SK-N-SH treated with all-trans-retinoic acid at 6 μM for 48 hours (cell line): Measurements from ENCODE around the gene OTUD5.

ENCODE experiments used
- ATAC-seq: fragments of 200-7000 bp; cut with Tn5 transposase; 3 replicates; pipeline ENCODE4 v1.9.1; 2020; ENCODE audit warnings: mild to moderate bottlenecking, moderate library complexity
- ARNTL ChIP-seq: fragments of 450-650 bp; formaldehyde crosslinking; IDR thresholded peaks from 2 replicates; pipeline ENCODE4 v1.5.0; 2020; ENCODE audit warnings: low read depth, mild to moderate bottlenecking, moderate library complexity, borderline replicate concordance
- CSDC2 ChIP-seq: fragments of 250-450 bp; sonication (Bioruptor Pico); IDR thresholded peaks from 2 replicates; pipeline ENCODE4 v1.5.0; 2020; ENCODE audit warnings: mild to moderate bottlenecking, moderate library complexity
- ESRRG ChIP-seq: fragments of 250-450 bp; sonication (Bioruptor Pico); IDR thresholded peaks from 2 replicates; pipeline ENCODE4 v1.6.1; 2021; ENCODE audit warnings: mild to moderate bottlenecking
- GLIS3 ChIP-seq: fragments of 250-450 bp; sonication (Bioruptor Pico); IDR thresholded peaks from 2 replicates; pipeline ENCODE4 v1.5.0; 2020; ENCODE audit warnings: mild to moderate bottlenecking, moderate library complexity
- ISL1 ChIP-seq: fragments of 250-450 bp; sonication (Bioruptor Pico); IDR thresholded peaks from 2 replicates; pipeline ENCODE4 v2.1.2; 2022; ENCODE audit warnings: mild to moderate bottlenecking, moderate library complexity
- OSR1 ChIP-seq: fragments of 250-450 bp; sonication (Bioruptor Pico); IDR thresholded peaks from 2 replicates; pipeline ENCODE4 v1.8.0; 2022; ENCODE audit warnings: moderate library complexity, mild to moderate bottlenecking, inconsistent platforms
- PPARA ChIP-seq: fragments of 250-450 bp; sonication (Bioruptor Pico); IDR thresholded peaks from 2 replicates; pipeline ENCODE4 v1.5.0; 2020; ENCODE audit warnings: mild to moderate bottlenecking, borderline replicate concordance
- RARB ChIP-seq: fragments of 250-450 bp; sonication (Bioruptor Pico); IDR thresholded peaks from 2 replicates; pipeline ENCODE4 v1.8.0; 2021; ENCODE audit warnings: mild to moderate bottlenecking, moderate library complexity
- SNAI2 ChIP-seq: fragments of 250-450 bp; sonication (Bioruptor Pico); IDR thresholded peaks from 2 replicates; pipeline ENCODE4 v1.5.0; 2020; ENCODE audit warnings: mild to moderate bottlenecking, moderate library complexity
- TCF4 ChIP-seq: fragments of 250-450 bp; sonication (Bioruptor Pico); IDR thresholded peaks from 2 replicates; pipeline ENCODE4 v1.8.0; 2021; ENCODE audit warnings: mild to moderate bottlenecking, moderate library complexity, borderline replicate concordance
- TOX ChIP-seq: fragments of 250-450 bp; sonication (Bioruptor Pico); IDR thresholded peaks from 2 replicates; pipeline ENCODE4 v1.8.0; 2021; ENCODE audit warnings: mild to moderate bottlenecking, moderate library complexity, borderline replicate concordance
- ZC3H10 ChIP-seq: fragments of 250-450 bp; sonication (Bioruptor Pico); IDR thresholded peaks from 2 replicates; pipeline ENCODE4 v1.5.1; 2021; ENCODE audit warnings: mild to moderate bottlenecking, moderate library complexity
- ZFP3 ChIP-seq: fragments of 250-450 bp; sonication (Bioruptor Pico); IDR thresholded peaks from 2 replicates; pipeline ENCODE4 v1.5.0; 2020; ENCODE audit warnings: mild to moderate bottlenecking, moderate library complexity
- ZFP30 ChIP-seq: fragments of 450-650 bp; formaldehyde crosslinking; IDR thresholded peaks from 2 replicates; pipeline ENCODE4 v1.5.0; 2022; ENCODE audit warnings: mild to moderate bottlenecking, moderate library complexity
- ZNF565 ChIP-seq: fragments of 450-650 bp; formaldehyde crosslinking; conservative IDR thresholded peaks from 2 replicates; pipeline ENCODE4 v1.5.0; 2020; ENCODE audit warnings: low read depth, mild to moderate bottlenecking, moderate library complexity
- ZNF70 ChIP-seq: fragments of 450-650 bp; formaldehyde crosslinking; IDR thresholded peaks from 2 replicates; pipeline ENCODE4 v1.5.0; 2020; ENCODE audit warnings: mild to moderate bottlenecking, moderate library complexity
- ZNF8 ChIP-seq: fragments of 450-650 bp; formaldehyde crosslinking; IDR thresholded peaks from 2 replicates; pipeline ENCODE4 v1.5.0; 2020; ENCODE audit warnings: mild to moderate bottlenecking, moderate library complexity
- TF ChIP-seq, protein P1 (sequence below): fragments of 250-450 bp; sonication (Bioruptor Pico); IDR thresholded peaks from 2 replicates; pipeline ENCODE4 v1.5.1; 2021; ENCODE audit warnings: mild to moderate bottlenecking, moderate library complexity
- TF ChIP-seq, protein P2 (sequence below): fragments of 250-450 bp; sonication (Bioruptor Pico); IDR thresholded peaks from 2 replicates; pipeline ENCODE4 v1.8.0; 2021; ENCODE audit warnings: low read depth, mild to moderate bottlenecking, moderate library complexity, borderline replicate concordance
- TF ChIP-seq, protein P3 (sequence below): fragments of 250-450 bp; sonication (Bioruptor Pico); IDR thresholded peaks from 2 replicates; pipeline ENCODE4 v1.5.0; 2020; ENCODE audit warnings: mild to moderate bottlenecking, moderate library complexity
- TF ChIP-seq, protein P4 (sequence below): fragments of 250-450 bp; sonication (Bioruptor Pico); IDR thresholded peaks from 2 replicates; pipeline ENCODE4 v1.5.1; 2020; ENCODE audit warnings: low read depth, mild to moderate bottlenecking, moderate library complexity

Gene OTUD5

DNA sequence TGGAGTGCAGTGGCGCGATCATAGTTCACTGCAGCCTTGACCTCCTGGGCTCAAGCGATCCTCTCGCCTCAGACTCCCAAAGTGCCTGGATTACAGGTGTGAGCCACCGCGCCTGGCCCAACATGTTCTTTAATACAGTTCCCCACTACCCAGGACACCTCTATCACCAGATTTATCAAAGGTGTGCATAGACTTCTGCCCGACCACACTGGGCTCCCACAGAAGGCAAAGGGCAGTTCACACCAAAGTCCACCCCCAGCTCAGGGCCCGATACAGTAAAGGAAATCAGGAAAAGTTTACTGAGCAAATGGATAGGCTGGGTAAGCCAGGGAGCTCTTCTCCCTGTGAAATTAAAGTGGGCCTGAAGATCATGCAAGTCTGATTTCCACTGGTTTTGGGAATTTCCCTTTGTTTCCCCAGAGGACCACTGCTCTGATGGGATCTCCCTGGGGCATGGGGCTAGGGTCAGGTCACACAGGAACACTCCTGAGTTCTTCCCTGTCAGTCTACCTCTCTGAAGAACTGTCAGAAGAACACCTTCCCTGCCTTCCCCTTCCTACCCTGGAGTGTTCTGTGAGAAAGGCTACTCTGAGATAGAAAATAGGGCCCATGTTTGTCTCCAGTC lies 20.9 kb downstream of the OTUD5 start:
- TF ChIP-seq, protein P1, sequence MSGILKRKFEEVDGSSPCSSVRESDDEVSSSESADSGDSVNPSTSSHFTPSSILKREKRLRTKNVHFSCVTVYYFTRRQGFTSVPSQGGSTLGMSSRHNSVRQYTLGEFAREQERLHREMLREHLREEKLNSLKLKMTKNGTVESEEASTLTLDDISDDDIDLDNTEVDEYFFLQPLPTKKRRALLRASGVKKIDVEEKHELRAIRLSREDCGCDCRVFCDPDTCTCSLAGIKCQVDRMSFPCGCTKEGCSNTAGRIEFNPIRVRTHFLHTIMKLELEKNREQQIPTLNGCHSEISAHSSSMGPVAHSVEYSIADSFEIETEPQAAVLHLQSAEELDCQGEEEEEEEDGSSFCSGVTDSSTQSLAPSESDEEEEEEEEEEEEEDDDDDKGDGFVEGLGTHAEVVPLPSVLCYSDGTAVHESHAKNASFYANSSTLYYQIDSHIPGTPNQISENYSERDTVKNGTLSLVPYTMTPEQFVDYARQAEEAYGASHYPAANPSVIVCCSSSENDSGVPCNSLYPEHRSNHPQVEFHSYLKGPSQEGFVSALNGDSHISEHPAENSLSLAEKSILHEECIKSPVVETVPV (CRISPR knock-in tag): no peak
- TF ChIP-seq, all 23 proteins: peak for 0
- ATAC-seq: no peak

DNA sequence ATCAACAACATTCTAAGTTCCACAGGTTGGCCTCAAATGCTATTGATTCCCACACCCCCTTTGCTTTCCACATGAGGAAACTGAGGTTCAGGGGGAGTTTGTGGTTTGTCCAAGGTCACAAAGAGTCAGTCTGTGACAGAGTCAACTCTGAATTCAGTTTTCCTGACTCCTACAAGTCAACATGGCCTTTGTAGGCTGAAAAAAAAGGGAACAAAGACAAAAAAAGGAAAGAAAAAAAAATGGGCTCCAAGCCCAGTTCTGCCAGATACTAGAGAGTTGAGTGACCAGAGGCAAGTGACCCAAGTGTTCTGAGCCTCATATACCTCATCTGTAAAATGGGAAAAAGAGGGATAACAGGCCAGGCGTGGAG lies 22.1 kb downstream of the OTUD5 start:
- ATAC-seq: no peak
- no peak for TF ChIP-seq ZNF8 (CRISPR knock-in tag)
- TF ChIP-seq TOX: no peak
- TF ChIP-seq, protein P1 (CRISPR knock-in tag): no peak
- TF ChIP-seq ISL1 (CRISPR knock-in tag): no peak
- TF ChIP-seq, protein P2, sequence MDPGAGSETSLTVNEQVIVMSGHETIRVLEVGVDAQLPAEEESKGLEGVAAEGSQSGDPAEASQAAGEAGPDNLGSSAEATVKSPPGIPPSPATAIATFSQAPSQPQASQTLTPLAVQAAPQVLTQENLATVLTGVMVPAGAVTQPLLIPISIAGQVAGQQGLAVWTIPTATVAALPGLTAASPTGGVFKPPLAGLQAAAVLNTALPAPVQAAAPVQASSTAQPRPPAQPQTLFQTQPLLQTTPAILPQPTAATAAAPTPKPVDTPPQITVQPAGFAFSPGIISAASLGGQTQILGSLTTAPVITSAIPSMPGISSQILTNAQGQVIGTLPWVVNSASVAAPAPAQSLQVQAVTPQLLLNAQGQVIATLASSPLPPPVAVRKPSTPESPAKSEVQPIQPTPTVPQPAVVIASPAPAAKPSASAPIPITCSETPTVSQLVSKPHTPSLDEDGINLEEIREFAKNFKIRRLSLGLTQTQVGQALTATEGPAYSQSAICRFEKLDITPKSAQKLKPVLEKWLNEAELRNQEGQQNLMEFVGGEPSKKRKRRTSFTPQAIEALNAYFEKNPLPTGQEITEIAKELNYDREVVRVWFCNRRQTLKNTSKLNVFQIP: no peak
- no peak for TF ChIP-seq ARNTL (CRISPR knock-in tag)
- TF ChIP-seq ESRRG: no peak
- TF ChIP-seq ZNF70 (CRISPR knock-in tag): no peak
- no peak for TF ChIP-seq CSDC2 (CRISPR knock-in tag)
- TF ChIP-seq RARB (CRISPR knock-in tag): no peak

DNA sequence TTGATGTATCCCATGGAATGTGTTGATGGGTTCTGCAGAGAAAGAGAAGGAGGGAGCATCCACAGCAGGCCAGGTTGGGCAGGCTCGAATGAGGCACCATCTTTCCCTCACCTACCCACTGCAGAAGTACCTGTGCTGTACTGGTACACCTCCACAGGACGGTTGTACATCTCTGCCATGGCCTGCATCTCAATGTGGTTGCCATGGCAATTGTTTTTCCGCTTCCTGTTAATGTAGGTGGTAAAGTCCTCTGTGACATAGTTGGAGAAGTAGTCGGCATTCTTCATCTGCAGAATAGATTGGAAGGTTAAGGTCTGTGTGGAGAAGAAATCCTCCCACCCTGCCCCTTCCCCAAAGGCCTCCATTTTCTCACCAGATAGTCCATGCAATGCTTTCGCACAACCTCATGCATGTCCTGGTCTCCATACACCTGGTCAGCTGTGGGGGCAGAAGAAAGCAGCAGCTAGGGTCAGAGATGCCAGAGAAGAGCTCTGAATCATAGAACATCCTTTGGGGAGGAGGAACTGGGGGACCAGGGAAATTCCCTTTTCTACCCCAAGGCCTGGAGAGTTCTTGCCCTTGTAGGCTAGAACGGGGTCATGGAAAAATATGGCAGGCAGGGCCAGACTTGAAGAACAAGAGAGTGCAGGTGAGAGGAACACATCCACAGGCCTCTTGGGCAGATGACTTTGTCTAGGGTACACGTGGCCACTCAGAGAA lies 22.7 kb downstream of the OTUD5 start:
- no peak for ATAC-seq

More for the DNA sequence above, 22.7 kb downstream of the OTUD5 start:
- TF ChIP-seq ISL1 (CRISPR knock-in tag) (no peak), SNAI2 (CRISPR knock-in tag) (no peak), ZNF8 (CRISPR knock-in tag) (no peak), PPARA (CRISPR knock-in tag) (no peak), CSDC2 (CRISPR knock-in tag) (no peak), ESRRG (no peak), GLIS3 (CRISPR knock-in tag) (no peak), ZFP30 (CRISPR knock-in tag) (no peak), TOX (no peak), OSR1 (CRISPR knock-in tag) (no peak), ZC3H10 (no peak), ZNF70 (CRISPR knock-in tag) (no peak), RARB (CRISPR knock-in tag) (no peak), ZFP3 (CRISPR knock-in tag) (no peak), TCF4 (CRISPR knock-in tag) (no peak), ZNF565 (CRISPR knock-in tag) (no peak)
- TF ChIP-seq, protein P1 (CRISPR knock-in tag): no peak
- TF ChIP-seq, protein P3, sequence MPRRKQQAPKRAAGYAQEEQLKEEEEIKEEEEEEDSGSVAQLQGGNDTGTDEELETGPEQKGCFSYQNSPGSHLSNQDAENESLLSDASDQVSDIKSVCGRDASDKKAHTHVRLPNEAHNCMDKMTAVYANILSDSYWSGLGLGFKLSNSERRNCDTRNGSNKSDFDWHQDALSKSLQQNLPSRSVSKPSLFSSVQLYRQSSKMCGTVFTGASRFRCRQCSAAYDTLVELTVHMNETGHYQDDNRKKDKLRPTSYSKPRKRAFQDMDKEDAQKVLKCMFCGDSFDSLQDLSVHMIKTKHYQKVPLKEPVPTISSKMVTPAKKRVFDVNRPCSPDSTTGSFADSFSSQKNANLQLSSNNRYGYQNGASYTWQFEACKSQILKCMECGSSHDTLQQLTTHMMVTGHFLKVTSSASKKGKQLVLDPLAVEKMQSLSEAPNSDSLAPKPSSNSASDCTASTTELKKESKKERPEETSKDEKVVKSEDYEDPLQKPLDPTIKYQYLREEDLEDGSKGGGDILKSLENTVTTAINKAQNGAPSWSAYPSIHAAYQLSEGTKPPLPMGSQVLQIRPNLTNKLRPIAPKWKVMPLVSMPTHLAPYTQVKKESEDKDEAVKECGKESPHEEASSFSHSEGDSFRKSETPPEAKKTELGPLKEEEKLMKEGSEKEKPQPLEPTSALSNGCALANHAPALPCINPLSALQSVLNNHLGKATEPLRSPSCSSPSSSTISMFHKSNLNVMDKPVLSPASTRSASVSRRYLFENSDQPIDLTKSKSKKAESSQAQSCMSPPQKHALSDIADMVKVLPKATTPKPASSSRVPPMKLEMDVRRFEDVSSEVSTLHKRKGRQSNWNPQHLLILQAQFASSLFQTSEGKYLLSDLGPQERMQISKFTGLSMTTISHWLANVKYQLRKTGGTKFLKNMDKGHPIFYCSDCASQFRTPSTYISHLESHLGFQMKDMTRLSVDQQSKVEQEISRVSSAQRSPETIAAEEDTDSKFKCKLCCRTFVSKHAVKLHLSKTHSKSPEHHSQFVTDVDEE (CRISPR knock-in tag): no peak
- TF ChIP-seq, protein P4, sequence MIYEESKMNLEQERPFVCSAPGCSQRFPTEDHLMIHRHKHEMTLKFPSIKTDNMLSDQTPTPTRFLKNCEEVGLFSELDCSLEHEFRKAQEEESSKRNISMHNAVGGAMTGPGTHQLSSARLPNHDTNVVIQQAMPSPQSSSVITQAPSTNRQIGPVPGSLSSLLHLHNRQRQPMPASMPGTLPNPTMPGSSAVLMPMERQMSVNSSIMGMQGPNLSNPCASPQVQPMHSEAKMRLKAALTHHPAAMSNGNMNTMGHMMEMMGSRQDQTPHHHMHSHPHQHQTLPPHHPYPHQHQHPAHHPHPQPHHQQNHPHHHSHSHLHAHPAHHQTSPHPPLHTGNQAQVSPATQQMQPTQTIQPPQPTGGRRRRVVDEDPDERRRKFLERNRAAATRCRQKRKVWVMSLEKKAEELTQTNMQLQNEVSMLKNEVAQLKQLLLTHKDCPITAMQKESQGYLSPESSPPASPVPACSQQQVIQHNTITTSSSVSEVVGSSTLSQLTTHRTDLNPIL: no peak
- TF ChIP-seq, protein P2: no peak
